Germinal center (tissue), 1 donor: Measurements from ENCODE around the gene PPTC7.
"Not testable (repeated sequence)": the region's sequence is repeated elsewhere in the genome, so short reads cannot be mapped to it uniquely, and the experiment has no call there.

Source experiments
- DNase-seq: peaks from one replicate; pipeline ENCODE4 v3.0.0; 2012; ENCODE audit warnings: mixed read lengths, low spot score

The PPTC7 gene

DNA sequence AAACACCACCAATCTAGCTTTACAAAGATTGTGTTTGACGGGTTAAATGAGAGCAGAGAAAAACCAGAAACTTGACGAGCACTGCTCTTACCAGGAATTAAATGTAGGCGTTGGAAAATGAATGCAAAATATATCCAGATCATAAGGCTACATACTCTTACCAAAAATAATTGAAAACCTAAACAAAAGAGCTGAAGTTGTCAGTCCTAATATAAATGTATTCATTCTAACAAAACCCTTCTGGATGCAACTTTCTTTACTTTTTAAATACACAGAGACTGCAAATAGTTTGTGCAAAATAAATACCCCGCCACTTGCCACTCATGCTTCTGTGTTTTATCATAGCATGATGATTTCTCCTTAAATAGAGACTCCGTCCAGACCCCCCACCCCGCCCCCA, 48.3 kb downstream of the PPTC7 start:
- DNase-seq: no peak

DNA sequence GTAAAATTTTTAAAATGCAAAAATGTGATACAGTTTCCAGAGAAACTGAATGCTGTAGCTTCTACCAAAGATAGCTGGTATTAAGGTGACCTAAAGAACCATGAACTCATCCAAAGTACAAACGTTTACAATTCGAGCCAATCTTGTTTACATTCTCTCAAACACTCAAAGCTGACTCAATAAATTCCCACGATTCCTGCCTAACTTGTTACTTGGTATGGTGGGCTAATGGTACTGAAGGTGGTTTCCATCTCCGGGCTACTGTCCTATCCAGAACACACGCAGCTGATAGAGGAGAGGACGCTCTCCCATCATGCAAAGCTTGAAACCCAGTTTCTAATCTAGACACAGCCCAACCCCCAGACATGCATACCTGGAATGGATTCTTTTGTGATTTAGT, 49.5 kb downstream of the PPTC7 start:
- no peak for DNase-seq

DNA sequence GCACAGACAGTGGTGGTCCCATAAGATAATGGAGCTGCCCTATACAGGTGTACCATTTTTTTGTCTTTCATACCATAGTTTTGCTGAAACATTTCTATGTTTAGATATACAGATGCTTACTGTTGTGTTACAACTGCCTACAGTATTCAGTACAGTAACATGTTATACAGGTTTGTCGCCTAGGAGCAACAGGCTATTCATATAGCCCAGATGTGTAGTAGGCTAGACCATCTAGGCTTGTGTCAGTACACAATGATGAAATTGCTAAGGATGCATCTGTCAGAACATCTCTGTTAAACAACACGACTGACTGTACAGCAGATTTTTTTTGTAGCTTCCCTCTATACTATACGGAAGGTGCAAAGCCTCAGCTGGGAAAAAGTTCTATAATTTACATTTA, 50.5 kb downstream of the PPTC7 start:
- DNase-seq: no peak

DNA sequence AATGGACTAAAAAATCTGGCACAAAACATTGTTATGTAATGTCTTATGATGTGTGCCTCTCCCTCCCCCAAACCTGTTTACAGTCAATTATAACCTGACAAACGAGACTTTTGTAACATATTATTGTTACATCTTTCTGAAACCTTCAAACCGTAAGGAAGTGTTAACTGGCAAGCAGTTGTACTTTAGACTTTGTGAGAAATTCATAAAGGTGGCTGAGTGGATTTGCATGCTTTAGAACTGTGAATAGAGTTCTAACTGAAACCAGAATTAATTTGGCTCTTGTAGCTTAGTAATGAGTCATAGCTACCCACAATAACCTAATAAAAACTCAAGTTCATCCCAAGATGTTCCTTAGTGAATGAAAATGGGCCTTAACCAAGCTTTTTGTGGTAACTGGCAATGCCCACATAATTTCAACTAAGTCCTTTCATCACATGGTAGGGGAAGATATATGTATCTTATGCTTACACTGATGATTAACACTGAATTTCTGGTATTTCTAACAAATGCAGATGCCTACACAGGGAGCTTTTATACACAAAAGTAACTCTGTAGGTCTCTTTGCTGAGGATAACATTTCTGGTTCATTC, 51.3 kb downstream of the PPTC7 start:
- DNase-seq: peak; percentile 27

DNA sequence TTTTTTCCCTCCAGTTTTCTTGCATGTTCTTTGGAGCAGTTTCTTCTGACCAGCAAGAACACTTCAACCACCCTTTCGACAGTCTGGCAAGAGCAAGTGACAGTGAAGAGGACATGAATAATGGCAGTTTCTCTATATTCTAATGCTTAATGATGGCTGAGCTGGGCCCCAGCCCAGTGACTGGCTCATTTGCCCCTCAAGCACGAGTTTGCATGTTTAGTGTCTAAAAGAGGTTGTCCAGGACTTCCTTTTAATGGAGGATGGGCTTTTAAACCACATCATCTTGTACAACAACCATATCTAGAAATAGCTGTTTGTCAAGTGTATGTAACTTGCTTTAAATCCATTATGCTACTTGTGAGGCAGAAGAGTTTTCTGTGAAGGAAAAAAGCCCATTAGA, 52.6 kb downstream of the PPTC7 start:
- DNase-seq: peak; percentile 63

DNA sequence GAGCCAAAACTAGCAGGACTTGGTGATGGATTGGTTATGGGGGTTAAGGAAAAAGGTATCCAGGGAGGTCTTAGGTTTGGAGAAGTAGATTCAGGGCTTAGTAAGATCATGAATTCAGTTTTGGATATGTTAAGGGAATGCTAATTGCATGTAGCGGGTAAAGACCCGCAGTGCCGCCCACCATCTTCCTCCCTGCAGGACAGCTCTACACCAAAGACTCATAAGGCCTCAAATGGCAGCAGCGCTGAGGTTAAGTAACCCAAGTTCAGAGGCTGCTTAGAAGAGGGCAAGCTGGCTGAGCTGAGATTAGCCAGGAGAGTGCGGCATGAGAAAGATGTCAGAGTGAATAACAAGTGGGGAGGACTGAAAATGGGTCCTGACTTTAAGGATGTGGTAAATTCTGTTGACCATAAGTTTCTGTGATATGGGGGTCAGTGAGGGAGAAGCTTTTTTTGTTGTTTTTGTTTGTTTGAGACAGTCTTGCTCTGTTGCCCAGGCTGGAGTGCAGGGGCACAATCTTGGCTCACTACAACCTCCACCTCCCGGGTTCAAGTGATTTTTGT, 54.8 kb downstream of the PPTC7 start:
- no peak for DNase-seq

DNA sequence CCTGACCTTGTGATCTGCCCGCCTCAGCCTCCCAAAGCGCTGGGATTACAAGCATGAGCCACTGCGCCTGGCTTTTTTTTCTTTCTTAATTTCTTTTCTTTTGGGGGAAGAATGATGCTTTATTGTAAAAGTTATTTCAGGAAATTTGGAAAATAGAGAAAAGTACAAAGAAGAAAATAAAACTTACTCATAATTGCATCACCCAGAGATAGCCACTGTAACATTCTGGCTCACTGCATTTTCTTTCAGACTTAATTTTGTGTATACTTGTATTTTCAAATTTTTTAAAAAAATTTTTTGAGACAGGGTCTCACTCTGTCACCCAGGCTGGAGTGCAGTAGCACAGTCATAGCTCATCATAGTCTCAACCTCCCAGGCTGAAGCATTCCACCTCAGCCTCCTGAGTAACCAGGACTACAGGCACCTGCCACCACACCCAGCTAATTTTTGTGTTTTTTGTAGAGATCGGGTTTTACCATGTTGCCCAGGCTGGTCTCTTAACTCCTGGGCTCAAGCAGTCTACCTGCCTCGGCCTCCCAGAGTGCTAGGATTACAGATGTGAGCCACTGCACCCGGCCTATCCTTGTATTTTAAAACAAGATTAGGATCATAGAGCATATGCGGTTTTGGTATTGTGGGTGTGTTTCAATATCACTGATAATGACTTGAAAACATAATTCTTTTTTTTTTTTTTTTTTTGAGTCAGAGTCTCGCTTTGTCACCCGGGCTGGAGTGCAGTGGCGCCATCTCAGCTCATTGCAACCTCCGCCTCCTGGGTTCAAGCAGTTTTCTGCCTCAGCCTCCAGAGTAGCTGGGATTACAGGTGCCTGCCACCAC, 62.0 kb downstream of the PPTC7 start:
- not testable (repeated sequence) for DNase-seq

DNA sequence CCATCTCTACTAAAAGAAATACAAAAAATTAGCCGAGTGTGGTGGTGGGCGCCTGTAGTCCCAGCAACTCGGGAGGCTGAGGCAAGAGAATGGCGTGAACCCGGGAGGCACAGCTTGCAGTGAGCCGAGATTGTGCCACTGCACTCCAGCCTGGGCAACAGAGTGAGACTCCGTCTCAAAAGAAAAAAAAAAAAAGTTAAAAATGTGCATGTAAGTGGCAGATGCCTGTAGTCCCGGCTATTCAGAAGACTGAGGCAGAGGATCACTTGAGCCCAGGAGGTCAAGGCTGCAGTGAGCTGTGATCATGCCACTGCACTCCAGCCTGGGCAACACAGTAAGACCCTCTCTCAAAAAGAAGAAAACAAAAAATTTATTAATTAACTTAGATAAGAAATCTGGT, 65.1 kb downstream of the PPTC7 start:
- not testable (repeated sequence) for DNase-seq

DNA sequence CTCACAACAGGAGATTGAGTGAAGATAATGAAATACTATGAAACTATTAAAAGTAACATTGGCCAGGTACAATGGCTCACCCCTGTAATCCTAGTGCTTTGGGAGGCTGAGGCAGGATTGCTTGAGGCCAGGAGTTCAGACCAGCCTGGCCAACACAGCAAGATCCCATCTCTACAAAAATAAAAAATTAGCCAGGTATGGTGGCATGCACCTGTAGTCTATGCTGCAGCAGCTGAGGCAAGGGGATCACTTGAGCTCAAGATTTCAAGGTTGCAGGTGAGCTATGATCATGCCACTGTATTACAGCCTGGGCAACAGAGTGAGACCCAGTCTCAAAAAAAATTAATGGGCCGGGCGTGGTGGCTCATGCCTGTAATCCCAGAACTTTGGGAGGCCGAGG, 66.1 kb downstream of the PPTC7 start:
- no peak for DNase-seq

DNA sequence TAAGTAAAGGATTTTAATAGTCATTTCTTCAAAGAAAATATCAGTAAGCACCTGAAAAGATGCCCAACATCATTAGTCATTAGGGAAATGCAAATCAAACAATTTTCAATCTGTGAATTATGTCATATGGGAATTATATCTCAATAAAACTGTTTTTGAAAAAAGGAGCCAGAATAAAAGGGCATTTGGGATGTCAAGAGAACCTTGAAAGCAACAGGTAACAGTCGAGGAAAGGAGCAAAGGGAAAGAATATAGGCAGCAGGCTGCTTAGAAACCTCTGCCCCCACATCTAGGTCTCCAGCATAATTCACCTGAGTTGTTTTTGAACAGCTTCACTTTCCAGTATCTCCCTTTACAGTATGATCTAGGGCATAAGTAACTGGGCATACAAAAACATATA, 68.8 kb downstream of the PPTC7 start:
- DNase-seq: no peak

DNA sequence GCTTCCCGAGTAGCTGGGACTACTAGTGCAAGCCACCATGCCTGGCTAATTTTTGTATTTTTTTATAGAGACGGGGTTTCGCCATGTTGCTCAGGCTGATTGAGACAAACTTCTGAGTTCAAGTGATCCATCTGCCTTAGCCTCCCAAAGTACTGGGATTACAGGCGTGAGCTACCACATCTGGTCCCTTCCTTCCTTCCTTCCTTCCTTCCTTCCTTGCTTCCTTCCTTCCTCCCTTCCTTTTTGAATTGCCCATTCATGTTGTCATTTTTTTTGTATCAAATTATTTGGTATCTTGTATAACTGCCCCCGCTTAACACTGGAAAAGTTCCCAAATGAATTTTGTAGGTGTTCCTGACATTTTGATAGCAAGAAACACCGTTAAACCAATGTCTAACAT, 69.3 kb downstream of the PPTC7 start:
- no peak for DNase-seq

DNA sequence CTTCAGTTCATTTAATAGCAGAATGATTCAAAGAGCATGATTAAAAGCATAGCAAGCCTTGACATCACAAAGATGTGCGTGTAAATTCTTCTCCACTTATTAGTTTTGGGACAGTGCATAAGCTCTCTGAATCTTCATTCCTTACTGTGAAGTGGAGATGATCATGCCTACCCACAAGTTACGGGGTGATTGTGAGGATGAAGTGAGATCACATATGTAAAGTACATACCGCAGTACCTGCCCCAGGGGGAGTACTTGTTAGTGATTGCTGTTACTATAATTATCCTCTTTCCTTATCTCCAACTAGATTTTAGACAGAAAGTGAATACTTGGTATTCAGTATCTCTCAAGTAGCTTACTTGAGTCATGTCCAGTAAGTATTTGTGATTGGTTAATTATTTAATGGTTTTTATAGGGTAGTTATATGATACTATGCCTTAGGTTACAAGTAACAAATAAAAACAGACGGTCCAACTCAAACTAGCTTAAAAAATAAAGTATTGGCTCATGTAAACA, 75.0 kb downstream of the PPTC7 start:
- no peak for DNase-seq

DNA sequence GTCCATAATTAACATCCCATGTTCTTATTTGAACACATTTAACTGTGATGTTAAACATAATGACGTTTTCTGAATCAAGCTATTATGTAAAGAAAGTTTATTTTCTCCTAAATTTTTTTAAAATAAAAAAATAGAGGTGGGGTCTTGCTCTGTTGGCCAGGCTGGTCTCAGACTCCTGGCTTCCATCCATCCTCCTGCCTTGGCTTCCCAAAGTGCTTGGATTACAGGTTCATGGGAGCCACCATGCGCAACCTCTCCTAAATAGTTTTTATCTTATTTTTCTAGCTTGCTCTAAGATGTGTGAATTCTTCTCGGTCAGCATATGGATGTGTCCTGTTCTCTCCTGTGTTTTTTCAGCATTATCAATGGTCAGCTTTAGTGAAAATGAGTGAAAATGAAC, 77.8 kb downstream of the PPTC7 start:
- DNase-seq: no peak

DNA sequence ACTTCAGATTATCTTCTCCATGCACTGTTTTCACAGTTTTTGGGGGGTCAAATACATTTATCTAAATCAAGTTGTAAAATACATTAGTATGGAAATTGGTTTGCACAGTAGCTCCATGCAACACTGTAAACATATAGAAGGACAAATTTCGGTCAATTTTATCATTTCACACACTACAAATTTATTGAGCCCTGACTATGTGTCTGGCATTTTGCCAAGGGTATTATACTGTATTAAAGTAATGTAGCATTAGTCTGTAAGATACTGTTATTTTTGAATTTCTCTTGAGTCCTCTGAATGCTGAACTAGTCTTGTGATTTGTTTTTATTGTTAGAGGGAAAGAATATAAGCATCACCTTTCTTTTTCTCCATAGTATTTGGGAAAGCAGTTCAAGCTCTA, 79.7 kb downstream of the PPTC7 start:
- DNase-seq: no peak

DNA sequence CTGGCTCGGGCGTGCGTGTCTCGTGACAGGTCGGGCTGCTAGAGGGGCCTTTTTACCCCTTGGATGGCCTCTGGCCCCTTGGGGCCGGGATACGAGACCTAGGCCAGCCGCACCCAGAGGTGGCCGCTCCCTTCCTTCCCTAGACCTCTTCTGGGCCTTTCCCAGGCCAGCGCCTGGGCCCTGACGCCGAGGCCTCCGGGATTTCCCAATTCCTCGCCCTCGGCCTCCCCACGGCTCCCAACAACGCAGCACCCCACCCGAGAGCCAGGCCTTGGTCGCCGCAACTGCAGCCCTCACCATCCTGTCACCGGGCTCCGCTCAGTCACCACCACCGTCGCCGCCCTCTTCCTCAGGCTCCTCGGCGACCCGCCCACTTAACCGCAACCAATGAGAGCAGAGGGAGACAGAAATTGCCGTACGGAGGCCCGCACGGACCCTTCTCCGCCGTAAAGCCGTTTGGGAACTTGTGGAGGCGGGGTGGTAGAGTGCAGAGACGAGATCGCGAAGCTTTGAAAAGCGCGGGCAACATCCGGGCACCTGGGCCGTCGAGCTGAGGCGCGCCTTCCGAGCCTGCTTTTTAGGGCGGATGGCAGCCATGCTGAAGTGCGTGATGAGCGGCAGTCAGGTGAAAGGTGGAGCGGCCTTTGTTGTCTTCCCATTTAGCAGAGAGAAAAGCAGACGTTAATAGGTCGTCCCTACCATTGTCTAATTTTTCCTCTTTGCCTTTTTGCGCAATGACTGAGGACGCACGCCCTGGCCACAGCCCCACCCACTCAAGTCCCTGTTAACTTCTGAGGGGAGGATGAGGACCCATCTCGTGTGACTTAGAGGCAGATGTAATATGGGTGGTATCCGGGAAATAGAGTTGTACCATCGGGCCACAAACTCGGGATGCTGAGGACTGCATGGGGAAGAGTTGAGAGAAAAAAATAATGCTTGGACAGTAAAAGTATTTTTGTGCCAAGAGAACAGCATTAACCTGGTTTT, 81.1 kb downstream of the PPTC7 start, which contains the start of the genes RAD9B and VPS29:
Gene RAD9B (plus strand): TSS at position 580 of the 987 bp plus-strand sequence. CDS start 7 bp downstream, at position 587.
Gene VPS29 (minus strand): TSS at position 360 of the 987 bp plus-strand sequence. CDS start 60 bp downstream, at position 300.
- DNase-seq: peak; percentile 95

DNA sequence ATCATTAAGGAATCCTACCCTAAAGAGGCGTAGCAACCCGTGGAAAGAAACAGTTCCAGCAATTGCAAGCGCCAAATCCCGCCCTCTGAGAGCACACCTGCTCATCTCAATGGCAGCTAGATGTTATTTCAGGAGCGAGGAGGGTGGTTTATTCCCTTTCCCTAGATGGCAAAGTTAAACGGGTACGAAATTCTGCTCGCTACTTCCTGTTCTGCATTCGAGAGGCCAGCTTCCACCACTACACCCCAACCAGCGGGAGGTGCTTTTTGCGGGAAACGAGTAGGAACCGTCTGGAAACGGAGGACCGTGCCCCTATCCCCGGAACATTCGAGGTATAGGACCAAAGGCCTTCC, 81.7 kb downstream of the PPTC7 start:
- no peak for DNase-seq

DNA sequence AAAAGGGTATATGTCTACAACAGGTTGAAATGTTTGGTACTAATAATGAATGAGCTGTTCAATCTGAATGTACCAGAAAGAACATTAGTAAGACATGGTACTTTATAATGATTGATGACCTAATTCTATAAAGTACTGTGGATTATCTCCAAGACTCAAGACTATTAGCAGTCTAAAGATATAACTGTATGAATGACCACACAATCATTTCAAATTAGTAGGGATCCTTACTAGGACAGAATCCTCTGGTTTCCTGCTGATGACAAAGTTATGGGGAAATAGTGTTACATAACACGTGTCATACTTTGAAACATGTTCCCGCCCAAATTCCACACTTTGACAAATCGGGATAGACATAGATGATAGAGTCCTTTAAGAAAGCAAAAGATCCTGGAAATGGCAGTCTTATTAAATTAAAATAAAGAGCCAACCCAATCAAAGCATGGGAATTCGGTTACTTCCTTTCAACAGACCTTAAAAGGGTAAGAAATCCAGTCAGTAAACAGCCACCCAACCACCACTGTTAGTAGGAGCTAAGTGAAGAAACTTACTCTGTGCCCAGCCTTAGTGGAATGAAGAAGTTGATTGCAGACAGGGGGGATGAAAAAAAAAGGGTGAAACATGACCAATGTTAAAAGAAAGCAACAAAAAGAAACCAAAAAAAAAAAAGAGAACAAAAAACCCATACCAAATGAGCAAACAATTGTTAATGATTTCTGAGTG, 84.0 kb downstream of the PPTC7 start:
- no peak for DNase-seq
